GF-D8 (cell line): Measurements from ENCODE around the gene EXD2.
"Not testable (repeated sequence)": the region's sequence is repeated elsewhere in the genome, so short reads cannot be mapped to it uniquely, and the experiment has no call there.

Source experiments
- DNase-seq: peaks from one replicate; lab custom pipeline; 2025; lab: John Stamatoyannopoulos, UW

EXD2 gene, protein sequence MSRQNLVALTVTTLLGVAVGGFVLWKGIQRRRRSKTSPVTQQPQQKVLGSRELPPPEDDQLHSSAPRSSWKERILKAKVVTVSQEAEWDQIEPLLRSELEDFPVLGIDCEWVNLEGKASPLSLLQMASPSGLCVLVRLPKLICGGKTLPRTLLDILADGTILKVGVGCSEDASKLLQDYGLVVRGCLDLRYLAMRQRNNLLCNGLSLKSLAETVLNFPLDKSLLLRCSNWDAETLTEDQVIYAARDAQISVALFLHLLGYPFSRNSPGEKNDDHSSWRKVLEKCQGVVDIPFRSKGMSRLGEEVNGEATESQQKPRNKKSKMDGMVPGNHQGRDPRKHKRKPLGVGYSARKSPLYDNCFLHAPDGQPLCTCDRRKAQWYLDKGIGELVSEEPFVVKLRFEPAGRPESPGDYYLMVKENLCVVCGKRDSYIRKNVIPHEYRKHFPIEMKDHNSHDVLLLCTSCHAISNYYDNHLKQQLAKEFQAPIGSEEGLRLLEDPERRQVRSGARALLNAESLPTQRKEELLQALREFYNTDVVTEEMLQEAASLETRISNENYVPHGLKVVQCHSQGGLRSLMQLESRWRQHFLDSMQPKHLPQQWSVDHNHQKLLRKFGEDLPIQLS

DNA sequence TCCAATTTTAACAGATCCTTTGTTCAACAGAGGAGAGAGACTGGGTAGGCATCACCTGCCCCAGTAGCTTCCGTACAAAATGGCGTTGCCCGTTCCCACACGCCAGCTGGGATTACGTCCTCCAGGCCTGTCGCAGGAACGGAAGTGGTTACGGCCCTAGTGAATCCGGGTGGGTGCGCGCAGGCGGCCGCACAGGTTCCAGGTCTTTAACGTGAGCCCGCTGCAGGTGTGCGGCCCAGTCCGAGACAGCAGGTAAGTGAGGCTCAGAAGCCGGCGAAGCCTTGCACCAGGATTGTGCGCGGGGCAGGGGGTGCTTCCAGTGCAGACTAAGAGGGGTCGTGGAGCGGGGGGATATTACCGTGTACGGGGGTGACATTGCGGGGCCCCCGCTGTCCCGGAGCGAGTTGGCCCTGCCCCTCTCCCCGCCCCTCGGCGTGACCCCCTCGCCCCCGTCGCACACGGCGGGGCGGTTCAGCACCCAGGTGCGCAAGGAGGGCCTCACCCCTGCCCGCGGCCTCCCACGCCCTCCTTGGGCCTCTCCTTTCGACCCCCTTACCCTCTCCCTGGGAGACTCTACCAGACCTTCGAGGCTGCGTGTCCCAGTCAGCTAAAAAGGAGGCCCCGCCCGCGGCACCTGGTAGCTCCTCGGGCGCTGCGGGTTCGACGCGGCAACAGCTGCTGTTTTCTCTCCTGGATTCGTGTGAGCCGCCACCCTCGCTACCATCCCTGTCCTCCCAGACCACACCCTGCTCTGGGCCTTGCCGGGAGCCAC lies at the start of gene EXD2:
Gene EXD2, plus strand, starts transcription at position 159 of the 772 bp plus-strand sequence. CDS start 17,973 bp downstream, outside the sequence.
- DNase-seq: peak; percentile 14

GRCh38 chr14:69141550-69141949 lies 49.7 kb upstream of the EXD2 start:
- no peak for DNase-seq

- no peak for DNase-seq
These were observed 49.2 kb upstream of the EXD2 start for GRCh38 chr14:69142101-69142500.

DNA sequence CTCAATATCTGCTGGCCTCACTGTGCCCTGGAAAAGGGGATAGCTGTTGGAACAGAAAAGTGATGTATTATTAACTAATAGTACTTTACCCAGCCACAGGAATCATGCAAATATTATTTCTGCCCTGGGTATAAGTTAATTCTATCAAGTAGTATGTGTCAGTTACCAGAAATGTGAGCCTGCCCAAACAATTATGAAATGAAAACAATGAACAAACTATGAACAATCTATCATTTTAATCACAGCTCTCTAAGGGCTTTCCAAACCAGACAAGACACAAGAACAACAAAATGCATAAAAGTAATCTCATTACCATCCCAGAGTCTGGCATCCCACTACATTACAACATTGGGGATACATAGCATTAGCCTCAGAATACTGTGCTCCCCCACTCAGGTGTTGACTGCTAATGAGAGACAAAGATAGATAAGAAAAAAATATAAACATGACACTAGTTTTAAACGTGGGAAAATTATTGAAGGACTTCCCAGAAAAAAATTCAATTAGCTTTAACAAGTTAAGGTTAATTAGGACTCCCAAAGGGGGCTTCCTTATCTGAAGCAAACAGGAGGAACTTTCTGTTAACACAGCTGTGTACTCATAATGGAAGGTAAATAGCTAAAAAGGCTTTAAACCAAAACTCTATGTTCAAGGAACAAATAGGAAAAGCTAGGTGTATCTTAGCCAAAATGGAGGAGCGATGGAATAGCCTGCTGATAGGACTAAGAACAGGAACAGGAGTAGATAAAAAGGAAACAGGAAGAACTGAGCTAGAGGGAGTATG lies 41.6 kb upstream of the EXD2 start:
- no peak for DNase-seq

- DNase-seq: peak; percentile 46
These were observed 39.7 kb upstream of the EXD2 start for GRCh38 chr14:69151458-69152180.

DNA sequence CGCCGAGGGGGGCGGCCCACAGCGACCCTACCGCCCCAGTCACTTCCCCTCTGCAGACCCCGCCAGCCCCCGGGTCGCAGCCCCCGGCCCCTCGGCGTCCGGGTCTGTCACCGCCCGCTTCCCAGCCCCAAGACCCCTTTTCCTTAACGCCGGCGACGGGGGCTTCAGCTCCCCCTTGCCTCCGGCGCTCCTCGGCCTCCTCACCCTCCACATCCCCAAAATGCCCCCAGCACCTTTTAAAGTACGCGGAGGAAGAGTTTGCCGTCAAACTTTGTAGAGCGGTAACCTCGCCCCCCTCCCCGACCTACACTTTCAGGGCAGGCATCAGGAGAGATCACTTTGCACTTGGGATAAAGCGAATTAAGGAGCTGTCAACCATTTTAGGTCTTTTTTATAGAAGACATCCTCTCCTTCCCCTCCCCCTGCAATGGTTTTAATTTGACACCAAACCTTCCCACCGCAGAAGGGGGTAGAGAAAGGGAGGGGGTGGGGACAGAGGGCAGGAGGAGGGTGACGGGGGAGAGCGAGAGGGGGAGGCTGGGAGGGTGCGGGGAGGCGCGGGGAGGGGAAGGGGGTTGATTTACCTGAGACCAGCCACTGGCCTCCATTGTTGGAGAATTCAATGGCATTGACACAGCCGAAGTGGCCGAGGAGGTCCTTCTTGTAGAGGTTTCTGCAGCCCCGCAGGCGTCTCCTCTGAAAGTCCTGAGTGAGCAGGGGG lies 39.0 kb upstream of the EXD2 start:
- DNase-seq: no peak

DNA sequence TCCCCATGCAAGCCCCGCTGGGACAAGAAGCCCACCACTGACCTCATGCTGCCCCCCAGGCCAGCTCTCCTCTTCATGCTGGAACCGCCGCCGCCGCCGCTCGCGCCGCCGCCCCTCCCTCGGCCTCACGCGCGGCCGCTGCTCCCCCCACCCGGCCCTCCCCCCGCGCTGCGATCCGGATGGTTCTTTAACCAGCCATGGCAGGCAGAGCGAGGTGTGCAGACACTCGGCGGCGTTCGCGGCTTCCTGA lies 38.5 kb upstream of the EXD2 start, which contains the start of gene DCAF5:
Gene DCAF5, minus strand, starts transcription at position 218 of the 250 bp plus-strand sequence. Its CDS starts 141 bp downstream, at position 77.
- no peak for DNase-seq

DNA sequence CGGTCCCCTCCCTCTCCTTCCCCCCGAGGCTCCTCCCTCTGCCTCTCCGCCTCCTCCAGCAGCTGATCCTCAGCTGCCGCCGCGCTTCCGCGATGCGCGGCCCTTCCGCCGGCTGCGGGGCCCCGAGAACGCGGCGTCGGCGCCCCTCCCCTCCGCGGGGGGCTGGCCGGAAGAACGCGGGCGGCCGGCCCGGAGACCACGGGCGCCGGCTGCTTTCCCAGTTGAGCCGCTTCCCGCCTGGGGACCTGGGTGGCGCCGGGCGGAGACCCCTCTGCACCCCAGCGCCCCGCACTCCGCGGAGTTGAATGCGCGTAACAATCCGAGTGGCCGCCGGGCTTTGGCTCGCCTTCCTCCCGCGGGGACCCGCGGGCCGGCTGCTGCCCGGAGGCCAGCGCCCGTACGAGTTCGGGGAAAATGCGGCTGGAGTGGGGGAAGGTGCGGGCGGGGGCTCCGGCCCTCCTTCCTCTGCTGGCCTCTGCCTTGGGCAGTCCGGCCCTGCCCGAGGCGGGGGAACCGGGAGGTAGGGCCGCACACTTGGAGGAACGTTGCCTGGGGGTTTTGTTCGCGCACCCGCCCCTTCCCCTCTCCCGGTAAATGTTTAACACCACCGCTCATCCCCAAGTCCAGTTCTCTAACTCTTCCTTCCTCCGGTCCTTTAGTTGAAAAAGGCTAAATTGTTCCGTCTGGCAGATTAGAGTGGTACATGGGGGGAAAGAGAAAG lies 38.0 kb upstream of the EXD2 start:
- peak; percentile 67 for DNase-seq

- DNase-seq: no peak
These were observed 37.4 kb upstream of the EXD2 start for GRCh38 chr14:69153873-69154270.

GRCh38 chr14:69154779-69155178 lies 36.5 kb upstream of the EXD2 start:
- no peak for DNase-seq

GRCh38 chr14:69156224-69156623 lies 35.1 kb upstream of the EXD2 start:
- DNase-seq: no peak

DNA sequence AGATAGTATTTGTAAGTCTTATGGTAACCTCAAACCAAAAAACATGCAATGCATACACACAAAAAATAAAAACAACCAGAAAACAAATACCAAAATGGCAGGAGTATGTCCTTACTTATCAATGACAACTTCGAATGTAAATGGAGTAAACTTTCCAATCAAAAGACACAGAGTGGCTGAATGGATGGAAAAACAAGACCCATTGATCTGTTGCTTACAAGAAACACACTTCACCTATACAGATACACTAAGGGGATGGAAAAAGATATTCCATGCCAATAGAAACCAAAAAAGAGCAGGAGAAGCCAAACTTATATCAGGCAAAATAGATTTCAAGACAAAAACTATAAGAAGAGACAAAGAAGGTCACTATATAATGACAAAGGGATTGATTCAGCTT lies 29.7 kb upstream of the EXD2 start:
- no peak for DNase-seq

DNA sequence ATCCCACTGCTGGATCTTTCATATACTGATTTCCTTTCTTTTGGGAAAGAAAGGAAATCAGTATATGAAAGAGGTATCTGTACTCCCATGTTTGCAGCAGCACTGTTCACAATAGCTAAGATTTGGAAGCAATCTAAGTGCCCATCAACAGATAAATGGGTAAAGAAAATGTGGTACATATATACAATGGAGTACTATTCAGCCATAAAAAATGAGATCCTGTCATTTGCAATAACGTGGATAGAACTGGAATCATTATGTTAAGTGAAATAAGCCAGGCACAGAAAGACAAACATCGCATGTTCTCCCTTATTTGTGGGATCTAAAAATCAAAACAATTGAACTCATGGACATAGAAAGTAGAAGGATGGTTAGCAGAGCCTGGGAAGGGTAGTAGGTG lies 25.5 kb upstream of the EXD2 start:
- DNase-seq: not testable (repeated sequence)

DNA sequence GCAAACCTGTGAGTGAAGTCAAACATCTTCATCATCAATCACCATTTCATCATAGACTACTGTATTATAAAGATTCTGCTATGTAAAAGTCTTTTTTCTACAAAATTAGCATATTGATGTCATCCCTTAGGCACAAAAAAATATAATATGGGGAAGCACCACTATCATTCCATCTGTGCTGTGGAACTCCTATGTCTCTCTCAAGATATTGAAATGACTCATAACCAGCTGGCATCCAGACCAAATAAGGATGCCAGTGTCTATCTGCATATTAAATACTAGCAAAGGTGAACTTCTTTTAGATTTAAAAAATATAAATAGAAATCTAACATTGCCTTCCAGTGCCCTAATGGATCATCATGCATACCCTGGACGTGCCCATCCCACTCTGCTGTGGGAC lies 20.5 kb upstream of the EXD2 start:
- DNase-seq: no peak

DNA sequence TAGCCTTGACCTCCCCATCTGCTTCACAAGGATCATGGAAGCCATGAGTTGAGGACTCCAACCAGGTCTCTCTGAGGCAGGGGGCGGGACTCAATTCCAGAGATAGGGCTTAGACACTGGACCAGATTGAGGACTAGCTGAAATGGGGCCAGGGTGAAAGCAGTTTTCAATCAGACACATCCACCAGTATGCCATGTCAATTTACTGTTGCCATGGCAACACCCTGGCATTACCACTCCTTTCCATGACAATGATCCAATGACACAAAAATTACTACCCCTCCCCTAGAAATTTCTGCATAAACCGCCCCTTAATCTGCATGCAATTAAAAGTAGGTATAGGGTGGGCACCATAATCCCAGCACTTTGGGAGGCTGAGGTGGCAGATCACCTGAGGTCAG lies 19.7 kb upstream of the EXD2 start:
- no peak for DNase-seq

DNA sequence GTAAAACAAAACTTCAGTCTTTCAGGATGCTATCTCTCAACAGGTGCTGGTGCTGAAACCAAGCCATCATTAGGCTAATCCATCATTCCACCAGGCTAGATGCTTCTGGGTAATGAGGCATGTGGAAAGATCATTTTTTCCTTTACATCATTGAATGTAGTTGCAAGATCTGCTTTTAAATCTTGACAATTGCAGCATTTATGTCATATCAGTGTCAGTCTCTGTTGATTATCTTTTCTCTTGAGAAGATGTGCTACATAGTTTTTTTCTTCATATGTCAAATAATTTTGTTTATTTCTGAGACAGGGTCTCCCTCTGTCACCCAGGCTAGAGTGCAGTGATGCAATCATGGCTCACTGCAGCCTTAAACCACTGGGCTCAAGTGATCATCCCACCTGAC lies 16.2 kb upstream of the EXD2 start:
- DNase-seq: no peak

GRCh38 chr14:69181491-69181890 lies 9.8 kb upstream of the EXD2 start:
- no peak for DNase-seq

- not testable (repeated sequence) for DNase-seq
These were observed 8.7 kb upstream of the EXD2 start for GRCh38 chr14:69182580-69182979.

DNA sequence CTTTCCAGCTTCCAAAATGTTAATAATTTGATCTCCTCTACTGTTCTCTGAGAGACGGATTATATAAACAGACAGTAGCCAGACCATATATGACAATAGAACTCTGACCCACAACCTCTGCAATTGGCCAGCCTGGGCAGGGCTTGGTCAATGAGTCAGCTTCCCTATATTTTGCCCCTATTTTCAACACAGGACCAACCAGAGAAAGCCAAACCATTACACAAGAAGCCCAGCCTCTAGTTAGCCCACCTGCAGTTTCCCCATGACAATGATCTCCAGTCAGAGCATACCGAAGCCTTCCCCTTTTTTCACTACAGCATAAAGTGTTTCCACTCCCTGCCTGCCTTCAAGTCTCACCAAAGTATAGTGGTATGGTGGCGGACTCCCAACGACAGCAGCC lies 7.6 kb upstream of the EXD2 start:
- DNase-seq: peak; percentile 23

GRCh38 chr14:69190191-69190590 lies 1.1 kb upstream of the EXD2 start:
- DNase-seq: no peak
